CD4-positive, alpha-beta T cell treated with Interleukin-6 at 100 ng/mL for 8 hours (primary cell): ENCODE results near the gene UCP3.

ENCODE experiments used
- DNase-seq: peaks from one replicate; pipeline ENCODE4 v3.0.0-alpha.2; 2020; ENCODE audit warnings: mixed read lengths, low spot score

The UCP3 gene, protein sequence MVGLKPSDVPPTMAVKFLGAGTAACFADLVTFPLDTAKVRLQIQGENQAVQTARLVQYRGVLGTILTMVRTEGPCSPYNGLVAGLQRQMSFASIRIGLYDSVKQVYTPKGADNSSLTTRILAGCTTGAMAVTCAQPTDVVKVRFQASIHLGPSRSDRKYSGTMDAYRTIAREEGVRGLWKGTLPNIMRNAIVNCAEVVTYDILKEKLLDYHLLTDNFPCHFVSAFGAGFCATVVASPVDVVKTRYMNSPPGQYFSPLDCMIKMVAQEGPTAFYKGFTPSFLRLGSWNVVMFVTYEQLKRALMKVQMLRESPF

DNA sequence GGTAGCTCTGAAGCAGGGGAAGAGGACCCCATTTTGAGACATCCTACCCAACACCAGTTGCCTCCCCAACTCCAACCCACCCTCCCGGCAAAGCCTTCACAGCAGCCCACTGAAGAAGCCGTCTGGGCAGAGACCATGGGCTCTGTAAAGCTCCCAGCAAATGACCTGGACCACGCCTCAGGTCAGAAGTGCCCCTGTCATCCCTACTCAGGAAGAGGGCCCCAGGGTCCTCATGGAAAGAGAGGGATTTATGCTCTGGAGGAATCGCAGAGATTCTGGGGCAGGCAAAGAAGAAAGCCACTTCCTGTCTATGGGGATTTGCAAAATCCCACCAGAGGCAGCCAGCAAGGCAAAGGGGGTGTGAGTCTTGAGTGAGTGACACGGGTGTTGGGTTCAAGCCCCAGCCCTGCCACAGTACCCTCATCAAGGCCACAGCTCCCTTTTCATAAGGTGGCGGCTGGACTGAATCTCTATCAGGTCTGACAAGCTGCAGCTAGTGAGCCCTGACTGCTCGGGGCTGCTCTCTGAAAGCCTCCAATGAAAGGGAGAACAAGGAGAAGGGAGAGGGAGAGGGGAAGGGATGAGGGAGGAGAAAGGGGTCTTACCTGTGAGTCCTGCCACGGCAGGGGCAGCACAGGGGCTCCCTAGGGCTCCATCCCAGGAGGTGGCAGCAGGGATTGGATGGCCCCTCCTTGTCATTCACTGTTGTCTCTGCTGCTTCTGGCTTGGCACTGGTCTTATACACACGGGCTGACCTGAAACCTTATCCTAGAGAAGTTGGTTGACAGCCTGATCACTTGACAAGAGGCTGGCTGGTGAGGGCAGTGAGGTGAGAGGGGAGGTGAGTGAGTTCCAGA is at the start of gene UCP3:
Gene UCP3 (minus strand): TSS at position 713 of the 857 bp plus-strand sequence. CDS start 2,043 bp downstream, outside the sequence.
- no peak for DNase-seq

DNA sequence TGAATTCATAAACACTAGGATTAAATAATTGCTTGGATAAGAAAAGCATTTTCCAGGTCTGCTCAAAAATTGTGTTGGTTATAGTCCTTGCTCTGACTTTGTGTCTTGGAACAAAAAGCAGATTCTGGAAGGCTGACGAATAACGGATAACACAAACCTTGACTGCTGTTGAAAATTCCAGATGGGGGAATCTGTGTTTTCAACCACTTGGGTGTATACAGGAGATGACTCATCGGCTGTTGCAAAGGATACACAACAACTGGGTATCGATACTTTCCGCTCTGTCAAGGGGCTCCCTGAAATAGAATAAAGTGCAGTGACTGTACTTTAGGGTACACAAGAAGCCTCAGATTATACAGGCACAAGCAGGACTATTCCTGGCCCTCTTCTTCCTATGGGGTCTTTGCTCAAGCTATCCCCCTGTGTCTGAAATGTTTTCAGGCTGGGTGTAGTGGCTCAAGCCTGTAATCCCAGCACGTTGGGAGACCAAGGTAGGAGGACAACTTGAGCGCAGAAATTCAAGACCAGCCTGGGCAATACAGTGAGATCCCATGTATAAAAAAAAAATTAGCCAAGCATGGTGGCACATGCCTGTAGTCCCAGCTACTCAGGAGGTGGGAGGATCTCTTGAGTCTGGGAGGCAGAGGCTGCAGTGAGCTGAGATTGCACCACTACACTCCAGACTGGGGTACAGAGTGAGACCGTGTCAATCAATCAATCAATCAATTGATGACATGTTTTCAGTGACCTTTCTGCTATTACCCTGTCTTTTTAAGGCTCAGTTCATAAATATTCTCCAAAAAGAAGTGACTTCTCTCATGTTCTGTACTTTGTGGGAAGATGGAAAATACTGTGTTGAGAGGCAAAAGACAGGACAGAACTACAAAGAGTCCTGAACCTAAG is 48.6 kb upstream of the UCP3 start:
- DNase-seq = no peak

DNA sequence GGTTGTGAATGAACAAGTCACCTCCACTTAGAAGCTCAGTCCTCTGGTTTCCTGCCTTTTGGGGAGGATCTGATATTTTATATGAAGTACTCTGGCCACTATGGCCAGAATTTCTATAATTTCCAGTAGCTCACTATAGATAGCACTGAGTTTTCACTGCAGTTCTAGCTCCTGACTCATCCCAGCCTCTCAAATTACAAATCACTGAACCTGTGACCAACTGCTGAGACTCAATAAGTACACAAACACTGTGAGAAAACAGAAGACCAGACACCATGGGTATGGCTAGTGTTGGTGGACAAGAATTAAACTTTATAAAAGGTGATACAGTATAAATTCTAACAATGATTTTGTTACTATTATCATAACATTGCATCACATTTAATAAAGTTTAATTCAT is 47.1 kb upstream of the UCP3 start:
- DNase-seq = no peak

DNA sequence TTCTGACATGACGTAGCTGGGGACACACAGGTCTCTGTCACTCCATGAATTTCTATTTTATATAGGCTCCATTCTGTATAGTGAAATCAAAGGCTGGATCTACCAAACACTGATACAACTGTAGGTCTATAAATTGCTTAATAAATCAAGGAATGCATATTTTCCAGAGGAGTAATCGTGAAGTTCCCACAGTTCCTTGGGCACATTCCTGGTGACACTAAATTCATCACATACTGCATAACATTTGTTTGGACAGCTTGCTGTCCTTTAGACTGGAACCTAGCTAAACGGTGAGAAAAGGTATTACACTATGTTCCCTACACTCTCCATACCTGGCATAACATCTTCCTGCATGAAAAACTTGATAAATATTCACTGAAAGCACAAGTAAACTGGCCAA is 41.6 kb upstream of the UCP3 start:
- DNase-seq = no peak

DNA sequence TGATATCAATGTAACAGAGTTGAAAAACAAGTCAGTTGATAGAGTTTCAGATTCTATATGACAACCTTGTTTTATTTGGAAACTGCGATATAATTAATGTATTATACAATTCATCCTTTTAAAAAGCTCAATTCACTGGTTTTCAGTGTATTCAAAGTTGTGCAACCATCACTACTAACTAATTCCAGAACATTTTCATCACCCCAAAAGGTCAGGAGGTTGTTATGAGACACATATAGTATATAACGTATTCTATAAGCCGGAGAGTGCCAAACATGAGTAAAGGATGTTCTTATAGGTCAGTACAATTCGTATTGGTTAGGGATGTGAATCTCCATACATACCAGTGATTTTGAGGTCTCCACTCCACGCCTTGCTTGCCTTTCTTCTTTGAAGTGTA is 40.1 kb upstream of the UCP3 start:
- no peak for DNase-seq

DNA sequence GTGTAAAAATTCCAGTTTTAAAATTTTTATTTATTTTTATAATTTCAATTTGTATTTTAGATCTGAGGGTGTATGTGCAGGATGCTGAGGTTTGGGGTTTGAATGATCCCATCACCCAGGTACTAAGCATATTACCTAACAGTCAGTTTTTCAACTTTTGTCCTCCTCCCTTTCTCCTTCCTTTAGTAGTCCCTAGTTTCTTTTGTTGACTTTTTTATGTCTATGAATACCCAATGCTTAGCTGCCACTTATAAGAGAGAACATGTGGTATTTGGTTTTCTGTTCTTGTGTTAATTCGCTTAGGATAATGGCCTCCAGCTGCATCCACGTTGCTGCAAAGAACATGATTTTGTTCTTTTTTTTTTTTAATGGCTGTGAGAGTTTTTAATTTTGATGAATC is 35.7 kb upstream of the UCP3 start:
- DNase-seq = no peak

DNA sequence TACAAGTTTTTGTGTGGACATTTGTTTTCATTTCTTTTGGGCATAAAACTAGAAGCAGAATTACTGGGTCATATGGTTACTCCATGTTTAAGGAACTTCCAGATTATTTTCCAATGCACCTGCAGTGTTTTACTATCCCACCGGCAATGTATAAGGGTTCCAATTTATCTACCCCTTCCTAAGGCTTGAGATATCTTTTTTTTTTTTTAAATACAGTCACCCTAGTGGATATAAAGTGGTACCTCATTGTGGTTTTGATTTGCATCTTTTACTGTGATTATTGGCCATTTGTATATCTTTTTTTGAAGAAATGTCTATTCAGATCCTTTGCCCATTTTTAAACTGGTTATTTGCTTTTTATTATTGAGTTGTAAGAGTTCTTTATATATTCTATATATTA is 34.6 kb upstream of the UCP3 start:
- DNase-seq = no peak

DNA sequence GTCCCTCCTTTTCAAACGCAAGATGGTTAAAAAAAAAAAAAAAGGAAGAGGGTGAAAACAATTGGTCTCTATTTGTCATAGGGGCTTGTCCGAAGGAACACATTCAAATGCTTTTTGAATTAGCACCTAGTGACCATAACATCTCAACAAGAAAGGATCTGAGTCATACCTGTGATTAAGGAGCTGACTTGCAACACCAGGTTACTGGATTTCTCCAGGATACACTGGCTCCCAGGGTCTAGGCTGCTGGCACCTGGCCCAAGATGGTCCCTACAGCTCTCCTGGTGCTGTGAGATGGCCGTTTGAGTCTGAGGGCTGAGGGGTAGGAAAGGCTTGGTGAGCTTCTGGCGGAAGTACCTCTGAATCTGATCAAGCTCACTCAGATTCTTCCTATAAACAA is 28.4 kb upstream of the UCP3 start:
- DNase-seq = no peak

DNA sequence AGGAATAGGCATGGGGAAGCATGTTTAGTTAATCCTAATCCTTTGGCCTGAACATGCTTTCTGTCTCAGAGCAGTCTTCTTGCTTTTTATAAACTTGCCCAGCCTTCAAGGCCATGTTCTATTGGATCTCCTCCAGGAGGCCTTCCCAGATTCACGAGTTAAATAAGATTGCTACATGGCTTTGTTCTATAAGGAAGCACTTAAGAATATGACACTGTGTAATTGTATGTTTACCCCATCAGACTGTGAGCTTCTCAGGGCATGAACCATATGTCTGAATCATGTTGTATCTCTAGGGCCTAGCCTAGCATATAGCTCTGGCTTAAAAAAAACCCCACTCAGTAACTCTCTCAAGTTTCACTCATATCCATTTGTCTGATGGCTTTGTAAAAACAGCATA is 26.4 kb upstream of the UCP3 start:
- no peak for DNase-seq

DNA sequence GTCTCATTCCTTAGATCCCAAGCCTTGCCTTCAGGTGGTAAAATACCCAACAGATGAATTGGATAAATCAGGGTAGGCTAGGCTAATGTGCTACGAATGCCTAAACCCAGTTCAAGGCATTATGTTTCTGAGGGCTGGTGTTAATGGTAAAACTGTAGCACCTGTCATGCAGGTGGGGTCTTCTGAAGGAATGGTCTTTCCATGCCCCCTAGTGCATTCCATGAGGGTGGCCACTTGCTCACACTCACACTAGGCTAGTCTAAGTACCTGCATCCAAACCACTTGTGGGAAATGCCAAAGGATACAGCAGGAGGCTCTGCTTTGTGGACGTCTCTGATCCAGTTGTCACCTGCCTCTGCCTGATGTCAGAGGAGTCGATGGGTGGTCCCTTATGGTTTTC is 24.2 kb upstream of the UCP3 start:
- DNase-seq = peak; percentile 40

DNA sequence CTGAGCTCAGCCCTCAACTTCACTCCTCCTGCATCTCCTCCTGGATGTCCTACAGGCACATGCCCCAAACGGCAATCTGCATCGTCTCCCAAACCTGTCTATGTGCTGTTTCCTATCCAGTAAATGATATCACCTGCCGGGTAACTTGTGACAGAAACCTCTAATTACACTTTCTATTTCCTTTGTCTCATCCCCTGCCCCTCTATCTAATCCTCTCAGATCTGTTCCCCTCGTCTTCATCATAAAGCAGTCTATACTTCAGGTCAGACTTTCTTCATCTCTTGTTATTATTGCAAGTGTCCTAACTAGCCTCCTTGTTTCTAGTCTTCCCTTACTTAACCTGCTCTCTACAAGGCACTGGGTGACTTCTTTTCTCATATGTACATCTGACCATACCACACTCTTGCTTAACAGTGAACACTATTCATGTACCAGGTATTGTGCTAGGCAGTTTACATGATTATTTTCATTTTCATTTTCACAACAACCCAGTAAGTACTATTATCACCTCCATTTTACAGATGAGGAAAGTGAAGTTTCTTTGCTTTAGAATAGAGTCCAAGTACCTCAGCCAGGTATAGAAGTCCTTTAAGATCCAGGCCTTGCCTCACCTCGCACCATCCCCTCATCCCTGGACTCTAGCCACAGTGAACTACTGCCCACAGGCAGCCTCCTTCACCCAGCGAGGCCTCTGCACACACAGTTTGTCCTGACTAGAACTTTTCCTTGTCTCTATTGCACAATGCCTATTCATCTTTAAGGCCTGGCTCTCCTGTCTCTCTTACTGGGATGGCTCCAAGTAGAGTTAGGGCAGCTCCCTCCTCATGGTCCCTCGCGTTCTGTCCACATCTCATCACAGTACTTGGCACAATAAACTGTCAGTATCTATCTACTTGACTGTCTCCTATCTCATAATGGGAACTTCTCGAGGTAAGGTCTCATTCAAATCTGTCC is 22.1 kb upstream of the UCP3 start:
- no peak for DNase-seq

DNA sequence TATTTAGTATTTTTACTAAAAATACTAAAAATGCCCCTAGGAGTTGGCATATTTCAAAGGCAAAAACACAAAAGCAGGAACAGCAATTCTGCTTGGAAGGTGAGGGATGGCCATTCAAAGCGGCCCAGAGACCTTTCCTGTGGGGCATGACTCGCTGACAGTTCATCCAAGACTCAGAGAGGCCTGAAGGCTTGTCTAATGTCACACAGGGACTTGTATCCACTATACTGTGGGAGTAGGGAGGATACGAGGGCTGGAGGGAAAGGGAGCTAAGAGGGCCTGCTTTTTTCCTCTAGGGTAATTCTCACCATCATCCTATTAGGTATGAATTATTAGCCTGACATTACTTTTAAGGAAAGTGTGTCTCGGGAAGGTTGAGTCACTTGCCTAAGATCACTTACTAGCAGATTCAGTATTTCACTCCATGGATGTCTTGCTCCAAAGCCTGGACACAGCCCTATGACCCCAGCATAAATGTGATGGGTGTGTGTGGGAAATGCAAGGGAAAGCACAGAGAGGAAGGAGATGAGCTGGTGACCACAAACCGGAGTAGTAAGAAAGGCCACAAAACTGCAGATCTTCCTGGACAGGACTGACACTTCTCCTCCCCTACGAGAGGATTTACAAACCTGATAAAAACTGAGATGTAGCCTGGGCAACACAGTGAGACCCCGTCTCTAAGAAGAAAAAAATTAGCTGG is 16.7 kb upstream of the UCP3 start:
- no peak for DNase-seq

DNA sequence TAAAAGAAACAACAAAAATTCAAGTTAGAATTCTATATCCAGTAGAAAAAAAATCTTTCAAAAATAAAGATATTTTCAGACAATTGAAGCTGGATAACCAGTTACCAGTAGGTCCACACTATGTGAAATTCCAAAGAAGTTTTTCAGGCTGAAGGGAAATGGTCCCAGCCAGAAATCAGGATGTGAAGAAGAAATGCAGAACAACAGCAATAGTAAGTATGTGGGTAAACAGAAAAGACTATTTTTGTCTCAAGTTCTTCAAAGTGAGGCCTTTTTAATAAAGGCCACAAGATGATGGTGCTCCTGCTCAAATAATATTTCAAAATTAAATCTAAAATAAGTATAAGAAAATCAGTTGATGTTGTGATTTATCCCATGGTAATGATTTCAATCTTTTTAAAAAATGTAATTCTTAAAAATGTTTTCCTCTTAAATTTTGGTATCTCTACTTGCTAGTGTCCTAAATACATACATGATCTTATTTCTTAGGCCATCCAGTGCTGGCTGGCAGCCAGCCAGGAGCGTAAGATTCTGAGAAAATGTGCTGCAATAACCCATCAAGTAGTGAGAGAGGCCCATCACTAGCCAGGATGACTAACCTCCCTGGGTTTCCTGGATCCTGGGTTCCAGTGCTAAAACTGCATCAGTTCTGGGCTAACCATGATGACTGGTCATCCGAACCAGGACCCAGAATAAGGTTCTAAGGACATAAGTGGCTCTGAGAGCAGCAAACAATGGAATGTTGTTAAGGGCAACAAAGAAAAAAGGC is 15.6 kb upstream of the UCP3 start:
- DNase-seq = no peak

DNA sequence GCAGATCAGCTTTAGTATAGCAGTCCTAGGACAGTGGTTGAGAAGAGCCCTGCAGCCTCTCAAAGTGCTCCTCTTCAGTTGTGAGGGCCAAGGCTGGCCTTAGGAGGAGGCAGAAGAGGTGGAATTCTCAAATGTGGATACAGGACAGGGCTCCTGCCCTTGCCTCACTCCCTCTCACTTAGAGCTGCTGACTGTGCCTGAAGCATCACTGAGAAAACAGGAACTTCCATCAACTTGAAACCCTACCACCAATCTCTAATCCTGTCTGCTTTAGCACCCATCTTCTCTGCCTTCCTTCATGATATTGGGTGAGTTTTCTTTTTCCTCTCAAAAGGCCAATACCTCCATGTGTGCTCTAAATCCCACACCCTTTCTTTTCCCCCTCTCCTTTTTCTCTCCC is 14.4 kb upstream of the UCP3 start:
- no peak for DNase-seq

DNA sequence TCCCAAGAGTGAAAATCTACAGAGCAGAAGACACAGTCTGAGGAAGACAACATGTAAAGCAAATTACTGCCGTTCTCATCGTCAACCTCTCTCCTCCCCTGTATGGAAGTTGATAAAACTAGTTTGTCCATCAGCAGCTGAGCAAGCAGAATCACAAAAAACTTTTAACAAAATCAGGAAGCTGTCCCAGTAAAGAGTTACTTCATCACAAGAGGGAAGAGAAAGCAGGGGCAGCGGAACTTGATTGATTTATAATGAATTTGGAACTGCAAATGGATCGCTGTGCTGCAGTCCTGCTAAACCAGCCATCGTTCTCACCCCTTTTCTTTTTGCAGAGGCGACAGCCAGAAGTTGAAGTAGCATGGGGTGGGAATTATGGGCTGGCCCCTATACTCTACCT is 13.7 kb upstream of the UCP3 start:
- no peak for DNase-seq

DNA sequence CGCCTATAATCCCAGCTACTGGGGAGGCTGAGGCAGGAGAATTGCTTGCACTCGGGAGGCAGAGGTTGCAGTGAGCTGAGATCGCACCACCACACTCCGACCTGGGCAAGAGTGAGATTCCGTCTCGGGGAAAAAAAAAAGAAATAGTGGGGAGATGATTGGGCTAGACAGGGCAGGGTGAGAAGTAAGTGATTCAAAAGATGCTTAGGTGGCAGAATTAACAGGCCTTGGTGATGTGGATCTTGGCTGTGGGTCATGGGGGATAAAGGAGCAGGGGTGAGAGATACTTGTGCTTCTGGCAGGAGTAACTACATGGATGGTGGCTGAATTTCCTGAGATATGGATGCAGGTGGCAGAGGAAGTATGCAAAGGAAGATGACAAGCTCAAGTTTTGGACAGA is 13.1 kb upstream of the UCP3 start:
- DNase-seq = no peak

DNA sequence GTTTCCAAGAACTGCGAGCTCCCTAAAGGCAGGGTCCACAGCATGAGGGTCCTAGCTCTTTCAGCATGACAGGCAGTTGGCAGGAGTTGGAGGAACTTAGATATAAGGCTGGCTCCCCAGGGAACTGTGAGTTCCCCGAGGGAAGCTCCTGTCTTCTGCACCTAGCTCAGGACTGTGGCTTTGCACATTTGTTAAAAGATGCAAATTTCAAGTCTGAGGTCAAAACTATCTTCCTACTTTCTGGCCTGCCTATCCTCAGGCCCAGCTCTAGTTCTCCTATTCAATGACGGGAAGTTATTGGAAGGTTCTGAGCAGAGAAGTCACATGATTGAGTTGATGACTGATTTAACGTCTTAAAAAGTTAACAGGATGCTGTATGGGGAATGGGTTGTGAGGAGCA is 11.7 kb upstream of the UCP3 start:
- no peak for DNase-seq

DNA sequence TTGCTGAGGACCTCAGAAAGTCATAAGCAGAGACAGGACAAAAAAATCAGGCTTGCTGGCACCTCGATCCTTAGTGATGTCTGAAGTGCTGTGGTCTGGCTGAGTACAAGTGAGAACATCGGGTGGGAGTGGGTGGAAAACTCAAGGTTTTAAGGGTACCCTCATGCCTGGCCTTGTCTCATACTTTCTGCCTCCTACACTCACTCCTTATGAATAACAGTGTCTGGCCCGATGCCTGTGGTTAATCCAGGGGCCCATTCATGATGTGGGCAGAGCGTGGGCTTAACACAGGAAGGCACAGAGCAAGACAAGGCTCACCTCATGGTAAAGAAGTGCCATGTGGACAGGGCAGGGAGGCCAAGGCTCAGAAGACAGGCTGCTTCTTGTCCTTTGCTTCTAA is 11.0 kb upstream of the UCP3 start:
- no peak for DNase-seq

DNA sequence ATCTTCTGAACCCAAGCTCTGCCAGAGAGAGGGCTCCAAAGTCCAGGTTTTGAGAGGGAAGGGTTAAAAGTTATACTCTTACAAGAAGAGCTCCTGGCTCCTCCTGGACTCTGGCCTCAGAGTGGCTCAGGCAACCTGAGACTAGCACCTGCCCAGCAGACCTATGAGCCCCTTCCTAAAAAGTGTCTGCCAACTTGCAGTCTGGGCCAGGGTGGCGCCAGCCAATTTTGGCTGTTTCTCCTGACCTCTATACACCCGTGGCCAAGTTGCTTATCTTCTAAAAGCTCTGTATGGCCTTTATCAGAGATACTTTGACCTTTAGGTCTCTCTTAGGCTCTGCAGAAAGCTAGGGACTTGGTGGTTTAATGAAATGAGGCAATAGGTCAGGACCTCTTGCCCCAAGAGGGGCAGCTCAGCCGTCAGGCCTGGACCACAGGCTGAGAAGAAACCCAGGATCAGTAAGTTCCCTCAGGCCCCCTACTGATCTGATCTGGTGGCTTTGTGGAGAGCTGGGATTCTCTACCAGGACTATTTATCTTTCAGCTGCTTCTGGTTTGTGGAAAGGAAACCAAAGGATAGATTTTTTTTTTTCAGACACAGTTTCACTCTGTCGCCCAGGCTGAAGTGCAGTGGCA is 10.3 kb upstream of the UCP3 start:
- DNase-seq = no peak
